ENCODE measurements around the gene CD52. TPM values are rescaled to one million over a fixed set of nuclear protein-coding genes. Genes with fewer than 3 reads are reported as not detected.
"Not testable (repeated sequence)": the region's sequence is repeated elsewhere in the genome, so short reads cannot be mapped to it uniquely, and the experiment has no call there.

Gene CD52
- total and polyA plus RNA-seq, 2 experiments from 2014 or later = 7.3 TPM; not detected in 1

- Histone ChIP-seq H3K9me2 (ENCODE audit: insufficient read depth) (no peaks in the 10 kb centered on the region), H3K36me3 (ENCODE audit: insufficient read depth) (no peaks in the 10 kb centered on the region), H4K20me1 (replicated peaks; ENCODE audit: insufficient read depth) (no peaks in the 10 kb centered on the region), H3K4me2 (no peak overlapping the region), H3K27ac (ENCODE audit: low read depth) (no peak overlapping the region), H2AFZ (no peak overlapping the region), H3K4me1 (ENCODE audit: insufficient read depth) (peaks cover 4% of the 10 kb centered on the region; the same call in 1 of the 2 replicates), H3K4me3 (no peak overlapping the region), H3K27me3 (ENCODE audit: insufficient read depth) (no peaks in the 10 kb centered on the region), H3F3A (replicated peaks; ENCODE audit: low read depth) (no peaks in the 10 kb centered on the region), H3K79me2 (replicated peaks; ENCODE audit: insufficient read depth) (no peaks in the 10 kb centered on the region)
- no peaks in the 10 kb centered on the region; the same call in 2 of the 3 replicates for H3K36me3 Mint-ChIP-seq (ENCODE audit: low read depth)
- no peak overlapping the region for H3K27ac Mint-ChIP-seq
- peaks cover 26% of the 10 kb centered on the region for H3K4me1 Mint-ChIP-seq
- TF ChIP-seq STAT1 (IDR thresholded peaks at IDR 0.05; ENCODE audit: unreplicated experiment) (no peak), ETS1 (IDR thresholded peaks at IDR 0.05) (no peak), REST (IDR thresholded peaks at IDR 0.05; ENCODE audit: unreplicated experiment) (no peak), EZH2phosphoT487 (IDR thresholded peaks at IDR 0.05; ENCODE audit: unreplicated experiment) (no peak), ZNF331 (CRISPR knock-in tag; IDR thresholded peaks at IDR 0.05; ENCODE audit: low read depth) (no peak), JUNB (IDR thresholded peaks at IDR 0.05; ENCODE audit: unreplicated experiment) (no peak), NANOG (IDR thresholded peaks at IDR 0.05; ENCODE audit: borderline replicate concordance) (no peak)
- TF ChIP-seq, protein P1, sequence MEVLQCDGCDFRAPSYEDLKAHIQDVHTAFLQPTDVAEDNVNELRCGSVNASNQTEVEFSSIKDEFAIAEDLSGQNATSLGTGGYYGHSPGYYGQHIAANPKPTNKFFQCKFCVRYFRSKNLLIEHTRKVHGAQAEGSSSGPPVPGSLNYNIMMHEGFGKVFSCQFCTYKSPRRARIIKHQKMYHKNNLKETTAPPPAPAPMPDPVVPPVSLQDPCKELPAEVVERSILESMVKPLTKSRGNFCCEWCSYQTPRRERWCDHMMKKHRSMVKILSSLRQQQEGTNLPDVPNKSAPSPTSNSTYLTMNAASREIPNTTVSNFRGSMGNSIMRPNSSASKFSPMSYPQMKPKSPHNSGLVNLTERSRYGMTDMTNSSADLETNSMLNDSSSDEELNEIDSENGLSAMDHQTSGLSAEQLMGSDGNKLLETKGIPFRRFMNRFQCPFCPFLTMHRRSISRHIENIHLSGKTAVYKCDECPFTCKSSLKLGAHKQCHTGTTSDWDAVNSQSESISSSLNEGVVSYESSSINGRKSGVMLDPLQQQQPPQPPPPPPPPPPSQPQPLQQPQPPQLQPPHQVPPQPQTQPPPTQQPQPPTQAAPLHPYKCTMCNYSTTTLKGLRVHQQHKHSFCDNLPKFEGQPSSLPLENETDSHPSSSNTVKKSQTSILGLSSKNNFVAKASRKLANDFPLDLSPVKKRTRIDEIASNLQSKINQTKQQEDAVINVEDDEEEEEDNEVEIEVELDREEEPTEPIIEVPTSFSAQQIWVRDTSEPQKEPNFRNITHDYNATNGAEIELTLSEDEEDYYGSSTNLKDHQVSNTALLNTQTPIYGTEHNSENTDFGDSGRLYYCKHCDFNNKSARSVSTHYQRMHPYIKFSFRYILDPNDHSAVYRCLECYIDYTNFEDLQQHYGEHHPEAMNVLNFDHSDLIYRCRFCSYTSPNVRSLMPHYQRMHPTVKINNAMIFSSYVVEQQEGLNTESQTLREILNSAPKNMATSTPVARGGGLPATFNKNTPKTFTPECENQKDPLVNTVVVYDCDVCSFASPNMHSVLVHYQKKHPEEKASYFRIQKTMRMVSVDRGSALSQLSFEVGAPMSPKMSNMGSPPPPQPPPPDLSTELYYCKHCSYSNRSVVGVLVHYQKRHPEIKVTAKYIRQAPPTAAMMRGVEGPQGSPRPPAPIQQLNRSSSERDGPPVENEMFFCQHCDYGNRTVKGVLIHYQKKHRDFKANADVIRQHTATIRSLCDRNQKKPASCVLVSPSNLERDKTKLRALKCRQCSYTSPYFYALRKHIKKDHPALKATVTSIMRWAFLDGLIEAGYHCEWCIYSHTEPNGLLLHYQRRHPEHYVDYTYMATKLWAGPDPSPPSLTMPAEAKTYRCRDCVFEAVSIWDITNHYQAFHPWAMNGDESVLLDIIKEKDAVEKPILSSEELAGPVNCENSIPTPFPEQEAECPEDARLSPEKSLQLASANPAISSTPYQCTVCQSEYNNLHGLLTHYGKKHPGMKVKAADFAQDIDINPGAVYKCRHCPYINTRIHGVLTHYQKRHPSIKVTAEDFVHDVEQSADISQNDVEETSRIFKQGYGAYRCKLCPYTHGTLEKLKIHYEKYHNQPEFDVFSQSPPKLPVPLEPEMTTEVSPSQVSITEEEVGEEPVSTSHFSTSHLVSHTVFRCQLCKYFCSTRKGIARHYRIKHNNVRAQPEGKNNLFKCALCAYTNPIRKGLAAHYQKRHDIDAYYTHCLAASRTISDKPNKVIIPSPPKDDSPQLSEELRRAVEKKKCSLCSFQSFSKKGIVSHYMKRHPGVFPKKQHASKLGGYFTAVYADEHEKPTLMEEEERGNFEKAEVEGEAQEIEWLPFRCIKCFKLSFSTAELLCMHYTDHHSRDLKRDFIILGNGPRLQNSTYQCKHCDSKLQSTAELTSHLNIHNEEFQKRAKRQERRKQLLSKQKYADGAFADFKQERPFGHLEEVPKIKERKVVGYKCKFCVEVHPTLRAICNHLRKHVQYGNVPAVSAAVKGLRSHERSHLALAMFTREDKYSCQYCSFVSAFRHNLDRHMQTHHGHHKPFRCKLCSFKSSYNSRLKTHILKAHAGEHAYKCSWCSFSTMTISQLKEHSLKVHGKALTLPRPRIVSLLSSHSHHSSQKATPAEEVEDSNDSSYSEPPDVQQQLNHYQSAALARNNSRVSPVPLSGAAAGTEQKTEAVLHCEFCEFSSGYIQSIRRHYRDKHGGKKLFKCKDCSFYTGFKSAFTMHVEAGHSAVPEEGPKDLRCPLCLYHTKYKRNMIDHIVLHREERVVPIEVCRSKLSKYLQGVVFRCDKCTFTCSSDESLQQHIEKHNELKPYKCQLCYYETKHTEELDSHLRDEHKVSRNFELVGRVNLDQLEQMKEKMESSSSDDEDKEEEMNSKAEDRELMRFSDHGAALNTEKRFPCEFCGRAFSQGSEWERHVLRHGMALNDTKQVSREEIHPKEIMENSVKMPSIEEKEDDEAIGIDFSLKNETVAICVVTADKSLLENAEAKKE (CRISPR knock-in tag; IDR thresholded peaks at IDR 0.05) = no peak
- H3K4me3 Mint-ChIP-seq = no peak overlapping the region; the same call in 2 of the 3 replicates
- ATAC-seq (no peak), DNase-seq (ENCODE audit: low spot score) (no peak)
- no peaks in the 10 kb centered on the region for H3K9me3 Mint-ChIP-seq
- H3K27me3 Mint-ChIP-seq (ENCODE audit: insufficient read depth, low read depth, poor library complexity) = peaks cover 3% of the 10 kb centered on the region
Observed at GRCh38 chr1:26291939-26292338, 25.8 kb upstream of the CD52 start.

DNA sequence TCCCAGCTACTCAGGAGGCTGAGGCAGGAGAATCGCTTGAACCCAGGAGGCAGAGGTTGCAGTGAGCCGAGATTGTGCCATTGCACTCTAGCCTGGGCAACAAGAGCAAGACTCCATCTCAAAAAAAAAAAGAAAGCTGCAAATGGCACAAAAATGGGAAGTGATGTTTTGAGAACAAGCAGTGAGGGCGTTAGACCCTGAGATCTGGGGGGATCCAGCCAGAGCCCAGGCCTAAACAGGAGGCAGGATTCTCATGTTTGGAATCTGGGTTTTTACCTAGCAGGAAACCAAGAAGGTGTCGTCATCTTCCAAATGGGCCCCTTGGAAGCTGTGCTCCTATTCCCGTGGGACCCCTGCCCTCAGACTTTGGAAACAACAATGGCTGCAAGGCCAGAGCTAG lies 25.0 kb upstream of the CD52 start:
- not testable (repeated sequence) for H3K4me3 ChIP-seq; ATAC-seq; H3K27me3 ChIP-seq (ENCODE audit: insufficient read depth); H3K27me3 Mint-ChIP-seq (ENCODE audit: insufficient read depth, low read depth, poor library complexity); H3K4me3 Mint-ChIP-seq; H3K36me3 Mint-ChIP-seq (ENCODE audit: low read depth); H3K36me3 ChIP-seq (ENCODE audit: insufficient read depth); H3K4me1 ChIP-seq (ENCODE audit: insufficient read depth); H3K27ac ChIP-seq (ENCODE audit: low read depth); H2AFZ ChIP-seq; DNase-seq (ENCODE audit: low spot score); H3K9me2 ChIP-seq (ENCODE audit: insufficient read depth); H3F3A ChIP-seq (replicated peaks; ENCODE audit: low read depth); H3K4me2 ChIP-seq; H3K27ac Mint-ChIP-seq; H4K20me1 ChIP-seq (replicated peaks; ENCODE audit: insufficient read depth); H3K79me2 ChIP-seq (replicated peaks; ENCODE audit: insufficient read depth); H3K9me3 Mint-ChIP-seq
- H3K4me1 Mint-ChIP-seq = peaks cover 26% of the 10 kb centered on the region
